RWPE1 (cell line): ENCODE measurements around the gene VAMP8.

Experiments used
- CTCF ChIA-PET: fragments of 350-600 bp; sonication (Branson Sonifier 250); formaldehyde crosslinking; extraction: SDS; loops from one replicate; lab custom pipeline; 2021; lab: Yijun Ruan, JAX
- POLR2A ChIA-PET: fragments of 400-600 bp; formaldehyde crosslinking; extraction: SDS; loops from one replicate; lab custom pipeline; 2020; ENCODE audit warnings: antibody characterized with exemption; ENCODE audit not compliant: low non-redundant PET; lab: Yijun Ruan, JAX
- DNase-seq: peaks from one replicate; pipeline ENCODE4 v3.0.0; 2012; ENCODE audit warnings: low spot score
- H3K27ac ChIP-seq: fragments of 450-650 bp; 2 replicates; pipeline ENCODE4 v1.5.1; 2017
- TF ChIP-seq, protein P1 (sequence below): fragments of 450-650 bp; conservative IDR thresholded peaks from 2 replicates; pipeline ENCODE4 v1.5.1; 2017; ENCODE audit warnings: low read depth, mild to moderate bottlenecking

The VAMP8 gene

DNA sequence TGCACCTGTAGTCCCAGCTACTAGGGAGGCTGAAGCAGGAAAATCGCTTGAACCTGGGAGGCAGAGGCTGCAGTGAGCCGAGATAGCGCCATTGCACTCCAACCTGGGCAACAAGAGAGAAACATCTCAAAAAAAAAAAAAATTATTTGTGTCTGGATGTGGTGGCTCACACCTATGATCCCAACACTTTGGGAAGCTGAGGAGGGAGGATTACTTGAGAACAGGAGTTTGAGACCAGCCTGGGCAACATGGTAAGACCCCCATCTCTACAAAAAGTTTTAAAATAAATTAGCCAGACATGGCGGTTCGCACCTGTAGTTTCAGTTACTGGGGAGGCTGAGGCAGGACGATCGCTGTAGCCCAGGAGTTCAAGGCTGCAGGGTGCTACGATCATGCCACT is 1.6 kb upstream of the VAMP8 start:
- DNase-seq: no peak
- H3K27ac ChIP-seq: no peak overlapping the region
- CTCF ChIA-PET: interaction anchor here (0.6 kb wide), 2 partner anchors 8 to 12 kb away, joined by 3 read pairs; no protein-coding TSS in a partner anchor
- TF ChIP-seq, protein P1, sequence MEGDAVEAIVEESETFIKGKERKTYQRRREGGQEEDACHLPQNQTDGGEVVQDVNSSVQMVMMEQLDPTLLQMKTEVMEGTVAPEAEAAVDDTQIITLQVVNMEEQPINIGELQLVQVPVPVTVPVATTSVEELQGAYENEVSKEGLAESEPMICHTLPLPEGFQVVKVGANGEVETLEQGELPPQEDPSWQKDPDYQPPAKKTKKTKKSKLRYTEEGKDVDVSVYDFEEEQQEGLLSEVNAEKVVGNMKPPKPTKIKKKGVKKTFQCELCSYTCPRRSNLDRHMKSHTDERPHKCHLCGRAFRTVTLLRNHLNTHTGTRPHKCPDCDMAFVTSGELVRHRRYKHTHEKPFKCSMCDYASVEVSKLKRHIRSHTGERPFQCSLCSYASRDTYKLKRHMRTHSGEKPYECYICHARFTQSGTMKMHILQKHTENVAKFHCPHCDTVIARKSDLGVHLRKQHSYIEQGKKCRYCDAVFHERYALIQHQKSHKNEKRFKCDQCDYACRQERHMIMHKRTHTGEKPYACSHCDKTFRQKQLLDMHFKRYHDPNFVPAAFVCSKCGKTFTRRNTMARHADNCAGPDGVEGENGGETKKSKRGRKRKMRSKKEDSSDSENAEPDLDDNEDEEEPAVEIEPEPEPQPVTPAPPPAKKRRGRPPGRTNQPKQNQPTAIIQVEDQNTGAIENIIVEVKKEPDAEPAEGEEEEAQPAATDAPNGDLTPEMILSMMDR: no peak
- POLR2A ChIA-PET: interaction anchor here (1.0 kb wide), 1 partner anchor 14 kb away, joined by 5 read pairs; the partner anchor contains the start of gene GGCX

DNA sequence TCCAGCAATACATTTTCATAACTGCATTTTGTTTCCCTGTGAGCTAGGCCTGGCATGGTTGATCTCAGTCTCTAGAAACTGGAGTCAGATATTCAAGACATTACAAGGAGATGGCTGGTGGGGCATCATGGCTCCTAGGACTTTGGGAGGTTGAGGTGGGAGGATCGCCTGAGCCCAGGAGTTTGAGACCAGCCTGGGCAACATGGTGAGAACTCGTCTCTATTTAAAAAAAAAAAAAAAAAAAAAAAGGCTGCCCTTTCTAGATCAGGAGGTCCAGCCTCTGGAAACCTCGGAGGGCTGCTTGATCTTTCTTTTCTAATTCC is 362 bp upstream of the VAMP8 start:
- CTCF ChIA-PET: interaction anchor here (0.6 to 0.7 kb wide), 2 partner anchors 18 to 34 kb away, joined by 3 read pairs; no protein-coding TSS in a partner anchor
- TF ChIP-seq, protein P1: no peak

DNA sequence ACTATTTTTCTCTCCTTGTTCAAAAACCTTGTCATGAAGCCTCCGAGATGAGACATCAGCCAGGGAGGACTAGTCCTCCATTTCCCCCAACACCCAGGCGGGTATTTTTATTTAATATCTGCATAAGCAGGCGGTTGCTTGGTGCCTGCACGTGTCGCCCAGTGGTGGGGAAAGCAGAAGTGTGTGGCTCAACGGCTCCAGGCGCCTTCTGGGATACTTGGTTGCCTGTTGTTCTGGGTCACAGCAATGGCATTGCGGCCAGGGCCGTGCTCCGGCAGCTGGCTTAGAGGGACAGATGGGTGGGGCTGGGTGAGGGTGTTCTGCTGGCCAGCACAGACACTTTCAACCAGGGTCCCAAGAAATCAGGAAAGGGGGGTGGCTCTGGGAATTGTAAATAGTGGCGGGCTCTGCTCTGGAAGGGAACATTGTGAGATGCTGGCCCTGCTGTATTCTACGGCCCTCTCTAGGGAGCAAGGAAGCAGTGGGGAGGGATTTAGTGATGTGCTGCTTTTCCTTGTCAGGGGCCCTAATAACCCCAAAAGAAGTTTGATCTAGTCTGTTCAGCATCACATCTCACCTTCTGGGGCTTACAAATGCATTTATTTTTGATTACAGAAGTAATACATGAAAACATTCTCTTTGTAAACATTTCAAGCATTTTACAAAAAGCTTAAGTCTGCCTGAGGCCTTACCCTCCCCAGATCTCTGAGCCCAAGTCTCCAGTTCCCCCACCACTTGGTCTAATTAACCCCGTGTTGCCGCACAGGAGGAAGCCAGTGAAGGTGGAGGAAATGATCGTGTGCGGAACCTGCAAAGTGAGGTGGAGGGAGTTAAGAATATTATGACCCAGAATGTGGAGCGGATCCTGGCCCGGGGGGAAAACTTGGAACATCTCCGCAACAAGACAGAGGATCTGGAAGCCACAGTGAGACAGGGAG is 1.1 kb downstream of the VAMP8 start:
- peak overlapping the region; percentile 88 for H3K27ac ChIP-seq
- ChIA-PET CTCF (interaction anchor here (0.7 to 1.0 kb wide), 2 partner anchors 8 to 24 kb away, joined by 3 read pairs; partner anchors contain the start of gene TMEM150A), POLR2A (interaction anchor here (0.6 to 2.2 kb wide), 3 partner anchors 17 to 71 kb away, joined by 3 to 6 read pairs (median 5); partner anchors contain the start of genes C2orf68 and RNF181)
- TF ChIP-seq, protein P1: no peak
- DNase-seq: no peak

More for the DNA sequence above, 362 bp upstream of the VAMP8 start:
- no peak for DNase-seq
- H3K27ac ChIP-seq: peak overlapping the region; percentile 88
- POLR2A ChIA-PET: interaction anchor here (0.7 to 2.2 kb wide), 6 partner anchors 13 to 158 kb away, joined by 3 to 8 read pairs (median 6); partner anchors contain the start of genes C2orf68, RNF181 and SH2D6

DNA sequence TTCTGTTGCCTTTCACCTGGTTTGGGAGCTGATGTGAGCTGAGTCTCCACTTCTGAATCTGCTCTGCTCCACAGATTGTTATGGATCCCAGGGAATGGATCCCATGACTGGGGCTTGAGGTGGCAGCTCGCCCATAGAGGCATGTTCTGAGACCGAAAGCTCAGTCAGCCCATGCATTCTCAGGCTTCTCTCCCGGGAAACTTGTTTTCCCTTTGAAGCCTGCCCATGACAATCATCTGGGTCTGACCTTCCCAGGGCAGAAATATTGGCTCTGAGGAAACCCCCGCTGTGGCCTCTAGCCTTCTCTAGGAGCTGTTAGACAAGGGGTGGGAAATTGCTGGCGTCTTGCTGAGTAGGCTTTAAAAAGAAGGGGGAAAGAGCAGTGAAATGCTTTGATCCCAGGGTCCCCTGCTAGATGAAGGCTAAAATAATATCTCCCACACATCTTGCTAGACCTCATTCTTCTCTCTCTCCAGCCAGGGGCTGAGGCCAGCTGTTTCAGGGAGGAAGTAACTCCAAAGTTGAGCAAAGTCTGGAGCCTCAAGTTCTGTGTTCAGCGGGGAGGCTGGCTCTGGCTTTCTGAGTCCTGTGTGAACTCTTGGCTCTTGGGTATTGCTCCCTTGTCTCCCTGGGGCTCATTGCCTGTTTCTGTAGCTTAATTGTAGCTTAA is 2.0 kb downstream of the VAMP8 start:
- ChIA-PET CTCF (interaction anchor here (0.7 to 1.0 kb wide), 2 partner anchors 9 to 23 kb away, joined by 3 read pairs; partner anchors contain the start of gene TMEM150A), POLR2A (no interaction called here)
- TF ChIP-seq, protein P1: no peak
- peak overlapping the region; percentile 88 for H3K27ac ChIP-seq
- DNase-seq: no peak

DNA sequence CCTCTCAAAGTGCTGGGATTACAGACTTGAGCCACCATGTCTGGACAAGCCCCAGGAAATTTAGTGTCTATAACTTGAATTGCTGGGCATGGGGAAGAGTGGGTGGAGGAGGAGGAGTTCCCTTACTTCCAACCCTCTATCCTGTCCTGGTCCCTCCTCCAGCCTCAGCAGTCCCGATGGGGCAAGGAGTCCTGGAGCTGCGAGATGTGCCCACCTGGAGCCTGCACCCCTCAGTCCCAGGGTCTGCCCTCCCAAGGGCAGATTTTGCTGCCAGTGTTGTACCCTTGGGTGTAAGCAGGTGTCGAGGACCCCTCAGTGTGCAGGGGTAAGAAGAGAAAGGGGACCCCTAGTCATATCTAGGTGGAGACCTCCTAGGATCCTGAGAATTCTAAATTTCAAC is 2.8 kb downstream of the VAMP8 start:
- TF ChIP-seq, protein P1: no peak
- H3K27ac ChIP-seq: peak overlapping the region; percentile 88
- ChIA-PET POLR2A (no interaction called here), CTCF (no interaction called here)
- DNase-seq: no peak

DNA sequence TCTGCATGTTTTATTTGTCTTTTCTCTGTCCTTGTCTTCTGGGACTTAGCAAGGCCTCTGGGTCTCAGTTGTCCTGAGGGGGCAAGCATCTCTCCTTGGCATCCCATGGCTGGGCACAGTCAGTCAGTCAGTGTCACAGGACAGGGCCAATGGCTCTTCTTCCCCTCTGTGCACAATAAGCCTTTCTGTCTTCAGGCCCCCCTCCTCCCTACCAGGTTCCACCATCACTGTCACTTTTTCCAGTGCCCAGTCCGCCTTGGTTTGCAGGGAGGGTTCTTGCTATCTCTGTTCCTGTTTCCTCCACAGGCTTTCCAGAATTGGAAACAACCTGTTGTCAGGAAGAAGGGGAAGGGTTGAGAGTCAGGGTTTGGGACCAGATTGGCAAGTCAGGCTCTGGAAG is 5.1 kb downstream of the VAMP8 start:
- POLR2A ChIA-PET: no interaction called here
- DNase-seq: no peak
- H3K27ac ChIP-seq: peak overlapping the region; percentile 91; the same call in 1 of the 2 replicates
- CTCF ChIA-PET: no interaction called here
- TF ChIP-seq, protein P1: no peak
